ENCODE data around the gene M1AP. TPM values are rescaled to one million over a fixed set of nuclear protein-coding genes. Genes with fewer than 3 reads are reported as not detected.

The M1AP gene
- total RNA-seq, 1 donor from 2014 or later, result 0.20 TPM

DNA sequence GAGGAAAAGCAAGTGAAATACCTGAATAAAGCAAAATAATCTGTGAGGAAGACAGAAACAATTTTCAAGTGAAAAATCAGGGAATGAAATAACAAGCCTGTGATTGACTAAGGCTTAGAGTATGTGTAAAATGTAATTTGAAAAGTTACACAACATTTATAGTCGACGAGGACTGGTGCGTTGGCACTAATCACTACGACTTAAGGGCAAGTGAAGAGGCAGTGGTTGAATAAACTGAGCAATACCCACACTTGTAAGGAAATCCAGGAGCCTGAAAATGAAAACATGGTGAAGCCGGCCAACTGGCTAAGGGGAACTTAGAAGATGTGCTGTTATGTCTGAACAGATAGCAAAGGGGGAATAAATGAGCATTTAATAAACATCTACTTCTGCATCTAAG, 80.2 kb downstream of the M1AP start:
- Mint-ChIP-seq H3K27me3 (ENCODE audit: low read depth, unreplicated experiment) (peaks cover 2% of the 10 kb centered on the region), H3K27ac (ENCODE audit: unreplicated experiment) (peak overlapping the region; percentile 23), H3K4me3 (ENCODE audit: unreplicated experiment) (no peak overlapping the region), H3K9me3 (ENCODE audit: unreplicated experiment) (no peaks in the 10 kb centered on the region), H3K36me3 (ENCODE audit: low read depth, unreplicated experiment) (no peaks in the 10 kb centered on the region), H3K4me1 (ENCODE audit: low read depth, unreplicated experiment) (peaks cover 17% of the 10 kb centered on the region)
- Histone ChIP-seq H3K9ac (ENCODE audit: low read length) (peak overlapping the region; percentile 66), H3K4me2 (ENCODE audit: low read length) (peak overlapping the region; percentile 52), H3K79me2 (ENCODE audit: insufficient read depth, low read length) (no peaks in the 10 kb centered on the region), H3K27me3 (ENCODE audit: insufficient read depth, low read length) (no peaks in the 10 kb centered on the region), H3K9me3 (ENCODE audit: insufficient read depth, low read depth, low read length) (no peaks in the 10 kb centered on the region), H3K36me3 (ENCODE audit: insufficient read depth, low read length) (no peaks in the 10 kb centered on the region), H3K4me1 (ENCODE audit: insufficient read depth, low read length) (peaks cover 45% of the 10 kb centered on the region), H3K4me3 (ENCODE audit: insufficient read depth, low read depth, low read length) (no peak overlapping the region), H3K27ac (ENCODE audit: low read depth, low read length) (peak overlapping the region; percentile 93), H4K20me1 (ENCODE audit: insufficient read depth, low read length) (no peaks in the 10 kb centered on the region), H2AFZ (ENCODE audit: low read depth, low read length) (no peak overlapping the region)
- no peak for TF ChIP-seq EZH2 (IDR thresholded peaks at IDR 0.05; ENCODE audit: insufficient read depth, low read length)
- no peak for TF ChIP-seq CTCF (IDR thresholded peaks at IDR 0.05; ENCODE audit: insufficient read depth, low read depth, low read length)
- DNase-seq (ENCODE audit: low read depth) (peak; percentile 87), FAIRE-seq (peak; percentile 62)

DNA sequence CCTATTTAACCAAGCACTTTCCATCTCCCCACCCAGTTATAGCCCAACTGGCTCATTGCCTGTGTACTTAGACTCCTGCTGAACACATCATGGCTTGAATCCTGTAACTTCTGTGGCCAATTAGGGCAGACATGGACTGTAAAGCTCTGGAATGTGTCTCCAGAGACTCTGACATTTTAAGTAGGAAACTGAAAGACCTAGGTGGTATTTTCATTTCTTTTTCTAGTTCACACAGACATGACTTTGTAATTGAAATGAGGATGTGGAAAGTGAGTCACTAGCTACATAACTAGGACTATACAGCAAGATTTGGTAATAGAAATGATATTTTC, 81.4 kb downstream of the M1AP start:
- no peaks in the 10 kb centered on the region for H4K20me1 ChIP-seq (ENCODE audit: insufficient read depth, low read length)
- H3K27me3 ChIP-seq (ENCODE audit: insufficient read depth, low read length), result no peaks in the 10 kb centered on the region
- DNase-seq (ENCODE audit: low read depth), result peak; percentile 92
- Mint-ChIP-seq H3K4me1 (ENCODE audit: low read depth, unreplicated experiment) (peaks cover 20% of the 10 kb centered on the region), H3K4me3 (ENCODE audit: unreplicated experiment) (peak overlapping the region; percentile 42), H3K27me3 (ENCODE audit: low read depth, unreplicated experiment) (peaks cover 4% of the 10 kb centered on the region), H3K9me3 (ENCODE audit: unreplicated experiment) (no peaks in the 10 kb centered on the region), H3K27ac (ENCODE audit: unreplicated experiment) (peak overlapping the region; percentile 84), H3K36me3 (ENCODE audit: low read depth, unreplicated experiment) (no peaks in the 10 kb centered on the region)
- FAIRE-seq, result peak; percentile 84
- peak overlapping the region; percentile 13 for H3K9ac ChIP-seq (ENCODE audit: low read length)
- H3K4me1 ChIP-seq (ENCODE audit: insufficient read depth, low read length), result peaks cover 45% of the 10 kb centered on the region
- H3K4me3 ChIP-seq (ENCODE audit: insufficient read depth, low read depth, low read length), result no peak overlapping the region
- peak overlapping the region; percentile 93 for H3K27ac ChIP-seq (ENCODE audit: low read depth, low read length)
- peak overlapping the region; percentile 52 for H3K4me2 ChIP-seq (ENCODE audit: low read length)
- no peaks in the 10 kb centered on the region for H3K36me3 ChIP-seq (ENCODE audit: insufficient read depth, low read length)
- no peaks in the 10 kb centered on the region for H3K79me2 ChIP-seq (ENCODE audit: insufficient read depth, low read length)
- no peaks in the 10 kb centered on the region for H3K9me3 ChIP-seq (ENCODE audit: insufficient read depth, low read depth, low read length)
- TF ChIP-seq EZH2 (IDR thresholded peaks at IDR 0.05; ENCODE audit: insufficient read depth, low read length), result no peak
- H2AFZ ChIP-seq (ENCODE audit: low read depth, low read length), result no peak overlapping the region

GRCh38 chr2:74566076-74566753, 81.9 kb downstream of the M1AP start:
- Mint-ChIP-seq H3K36me3 (ENCODE audit: low read depth, unreplicated experiment) (no peaks in the 10 kb centered on the region), H3K4me1 (ENCODE audit: low read depth, unreplicated experiment) (peaks cover 20% of the 10 kb centered on the region), H3K4me3 (ENCODE audit: unreplicated experiment) (peak overlapping the region; percentile 42), H3K27me3 (ENCODE audit: low read depth, unreplicated experiment) (peaks cover 4% of the 10 kb centered on the region), H3K9me3 (ENCODE audit: unreplicated experiment) (no peaks in the 10 kb centered on the region), H3K27ac (ENCODE audit: unreplicated experiment) (peak overlapping the region; percentile 84)
- Histone ChIP-seq H3K4me1 (ENCODE audit: insufficient read depth, low read length) (peaks cover 45% of the 10 kb centered on the region), H3K4me2 (ENCODE audit: low read length) (peak overlapping the region; percentile 52), H3K9ac (ENCODE audit: low read length) (peak overlapping the region; percentile 13), H3K79me2 (ENCODE audit: insufficient read depth, low read length) (no peaks in the 10 kb centered on the region), H3K27me3 (ENCODE audit: insufficient read depth, low read length) (no peaks in the 10 kb centered on the region), H3K36me3 (ENCODE audit: insufficient read depth, low read length) (no peaks in the 10 kb centered on the region), H3K27ac (ENCODE audit: low read depth, low read length) (peak overlapping the region; percentile 93), H4K20me1 (ENCODE audit: insufficient read depth, low read length) (no peaks in the 10 kb centered on the region), H2AFZ (ENCODE audit: low read depth, low read length) (no peak overlapping the region), H3K4me3 (ENCODE audit: insufficient read depth, low read depth, low read length) (no peak overlapping the region), H3K9me3 (ENCODE audit: insufficient read depth, low read depth, low read length) (no peaks in the 10 kb centered on the region)
- TF ChIP-seq EZH2 (IDR thresholded peaks at IDR 0.05; ENCODE audit: insufficient read depth, low read length) (no peak), CTCF (IDR thresholded peaks at IDR 0.05; ENCODE audit: insufficient read depth, low read depth, low read length) (no peak)
- DNase-seq (ENCODE audit: low read depth), result no peak
- FAIRE-seq, result no peak

Data from astrocyte (in vitro differentiated cells and primary cell).